H9 (cell line): Measurements from ENCODE around the gene TEAD1. TPM values are rescaled to one million over a fixed set of nuclear protein-coding genes. Genes with fewer than 3 reads are reported as not detected.

Experiments
- DNase-seq: peaks from one replicate; pipeline ENCODE4 v3.0.0-alpha.2; 2017
- H2AFZ ChIP-seq: one replicate; pipeline ENCODE4 v1.6.1; 2013; ENCODE audit warnings: mild to moderate bottlenecking, low read length, control low read depth, moderate library complexity
- H2AK5ac ChIP-seq: 2 replicates; pipeline ENCODE4 v1.6.1; 2013; ENCODE audit warnings: low read length, control low read depth, mixed read lengths; ENCODE audit not compliant: insufficient read length
- H2BK120ac ChIP-seq: one replicate; pipeline ENCODE4 v1.6.1; 2013; ENCODE audit warnings: low read depth, mild to moderate bottlenecking, low read length, control low read depth, inconsistent platforms; ENCODE audit not compliant: poor library complexity, severe bottlenecking
- H2BK12ac ChIP-seq: 2 replicates; pipeline ENCODE4 v1.6.1; 2013; ENCODE audit warnings: low read length, control low read depth, mixed read lengths, low read depth; ENCODE audit not compliant: insufficient read length
- H2BK15ac ChIP-seq: 2 replicates; pipeline ENCODE4 v1.6.1; 2013; ENCODE audit warnings: low read depth, low read length, control low read depth
- H2BK20ac ChIP-seq: one replicate; pipeline ENCODE4 v1.6.1; 2013; ENCODE audit warnings: low read depth, mild to moderate bottlenecking, low read length, control low read depth, inconsistent platforms; ENCODE audit not compliant: poor library complexity, severe bottlenecking
- H2BK5ac ChIP-seq: 2 replicates; pipeline ENCODE4 v1.6.1; 2013; ENCODE audit warnings: low read length, control low read depth, mixed read lengths; ENCODE audit not compliant: insufficient read length
- H3K14ac ChIP-seq: 2 replicates; pipeline ENCODE4 v1.6.1; 2013; ENCODE audit warnings: low read length, control low read depth; ENCODE audit not compliant: insufficient read depth
- H3K18ac ChIP-seq: 2 replicates; pipeline ENCODE4 v1.6.1; 2013; ENCODE audit warnings: low read depth, mild to moderate bottlenecking, mixed read lengths, low read length, control low read depth; ENCODE audit not compliant: insufficient read length
- H3K23ac ChIP-seq: 2 replicates; pipeline ENCODE4 v1.6.1; 2013; ENCODE audit warnings: low read length, control low read depth, mixed read lengths, low read depth; ENCODE audit not compliant: insufficient read length
- H3K23me2 ChIP-seq: 2 replicates; pipeline ENCODE4 v1.6.1; 2013; ENCODE audit warnings: low read depth, mild to moderate bottlenecking, mixed read lengths, low read length, control low read depth; ENCODE audit not compliant: insufficient read length, poor library complexity, severe bottlenecking
- H3K27ac ChIP-seq: 2 replicates; pipeline ENCODE4 v1.5.1; 2013; ENCODE audit warnings: low read length, control low read depth, mixed read lengths, low read depth; ENCODE audit not compliant: insufficient read length
- H3K27me3 ChIP-seq: 2 replicates; pipeline ENCODE4 v1.6.1; 2013; ENCODE audit warnings: low read length, control low read depth, inconsistent platforms; ENCODE audit not compliant: insufficient read depth
- H3K4ac ChIP-seq: 2 replicates; pipeline ENCODE4 v1.6.1; 2013; ENCODE audit warnings: low read depth, mild to moderate bottlenecking, control low read depth, inconsistent platforms, low read length, moderate library complexity
- H3K4me1 ChIP-seq: 2 replicates; pipeline ENCODE4 v1.6.1; 2013; ENCODE audit warnings: low read length, control low read depth, inconsistent platforms; ENCODE audit not compliant: insufficient read depth
- H3K4me2 ChIP-seq: 2 replicates; pipeline ENCODE4 v1.6.1; 2013; ENCODE audit warnings: low read length, control low read depth, mixed read lengths; ENCODE audit not compliant: insufficient read length, insufficient read depth
- H3K56ac ChIP-seq: 2 replicates; pipeline ENCODE4 v1.6.1; 2013; ENCODE audit warnings: low read depth, mild to moderate bottlenecking, mixed read lengths, low read length, control low read depth; ENCODE audit not compliant: insufficient read length
- H3K79me1 ChIP-seq: 2 replicates; pipeline ENCODE4 v1.6.1; 2013; ENCODE audit warnings: low read depth, mild to moderate bottlenecking, moderate library complexity, low read length, control low read depth, inconsistent platforms; ENCODE audit not compliant: insufficient read depth, poor library complexity, severe bottlenecking
- H3K79me2 ChIP-seq: 2 replicates; pipeline ENCODE4 v1.6.1; 2013; ENCODE audit warnings: low read length, control low read depth, inconsistent platforms; ENCODE audit not compliant: insufficient read depth
- H3K9ac ChIP-seq: 2 replicates; pipeline ENCODE4 v1.6.1; 2013; ENCODE audit warnings: low read length, control low read depth, mixed read lengths; ENCODE audit not compliant: insufficient read length; ENCODE audit errors: extremely low read depth
- H3K9me3 ChIP-seq: one replicate; pipeline ENCODE4 v1.6.1; 2013; ENCODE audit warnings: low read depth, low read length, inconsistent platforms; ENCODE audit not compliant: control insufficient read depth
- H3T11ph ChIP-seq: one replicate; pipeline ENCODE4 v1.6.1; 2013; ENCODE audit warnings: mild to moderate bottlenecking, low read length, control low read depth, inconsistent platforms
- H4K20me1 ChIP-seq: one replicate; pipeline ENCODE4 v1.6.1; 2013; ENCODE audit not compliant: control insufficient read depth, insufficient read length, insufficient read depth
- H4K5ac ChIP-seq: 2 replicates; pipeline ENCODE4 v1.6.1; 2013; ENCODE audit warnings: low read depth, mild to moderate bottlenecking, mixed read lengths, low read length, control low read depth; ENCODE audit not compliant: insufficient read length
- H4K8ac ChIP-seq: replicated peaks from 2 replicates; pipeline ENCODE4 v1.6.1; 2013; ENCODE audit warnings: low read length, control low read depth, mixed read lengths, low read depth; ENCODE audit not compliant: insufficient read length
- H4K91ac ChIP-seq: 2 replicates; pipeline ENCODE4 v1.6.1; 2013; ENCODE audit warnings: low read depth, mild to moderate bottlenecking, moderate library complexity, mixed read lengths, low read length, control low read depth; ENCODE audit not compliant: insufficient read length
- H3K27ac Mint-ChIP-seq, 3 experiments: 2 replicates in 2 of 3; 3 replicates in 1 of 3; pipeline ENCODE4 v1.8.0; 2020 to 2021; ENCODE audit warnings: mixed read lengths in 3 of 3, mild to moderate bottlenecking in 1 of 3, moderate library complexity in 1 of 3
- H3K27me3 Mint-ChIP-seq: 2 replicates; pipeline ENCODE4 v1.8.0; 2021; ENCODE audit warnings: low read depth, mild to moderate bottlenecking, moderate library complexity, mixed read lengths
- H3K36me3 Mint-ChIP-seq, 3 experiments: 2 replicates in 2 of 3; 3 replicates in 1 of 3; pipeline ENCODE4 v1.8.0; 2020 to 2021; ENCODE audit warnings: low read depth in 3 of 3, mixed read lengths in 3 of 3; ENCODE audit not compliant: insufficient read depth in 1 of 3
- H3K4me1 Mint-ChIP-seq, 2 experiments: 2 replicates each; pipeline ENCODE4 v1.8.0; 2020; ENCODE audit warnings: mixed read lengths in 2 of 2
- H3K4me3 Mint-ChIP-seq, 2 experiments: 2 replicates in 1 of 2; 3 replicates in 1 of 2; pipeline ENCODE4 v1.8.0; 2020 to 2021; ENCODE audit warnings: mild to moderate bottlenecking in 2 of 2, mixed read lengths in 2 of 2, moderate library complexity in 1 of 2
- H3K9me3 Mint-ChIP-seq, 2 experiments: 2 replicates in 1 of 2; 3 replicates in 1 of 2; pipeline ENCODE4 v1.8.0; 2020; ENCODE audit warnings: mild to moderate bottlenecking in 2 of 2, mixed read lengths in 2 of 2, moderate library complexity in 1 of 2
- CTCF ChIP-seq: fragments of 200-600 bp; sonication (generic); conservative IDR thresholded peaks from 3 replicates; pipeline ENCODE4 v1.8.0; 2021; ENCODE audit warnings: antibody characterized with exemption, mild to moderate bottlenecking
- WGBS: extraction: QIAGEN DNeasy Blood & Tissue Kit; methylation state at CpG from one replicate; pipeline ENCODE4 v1.1.7; 2013; ENCODE audit warnings: missing lambda C conversion rate, low lambda C conversion rate, mixed read lengths; ENCODE audit not compliant: insufficient read length; ENCODE audit errors: extremely low coverage; 5-methylcytosine and 5-hydroxymethylcytosine counted together
- total RNA-seq: library from RNA; stranded (reverse); gene quantifications from 2 replicates; pipeline ENCODE4 v1.2.1, GENCODE V29; 2021

TEAD1 gene
- total RNA-seq, 1 experiment from 2014 or later, result 75.1 TPM

- Histone ChIP-seq H3K27me3 (no peaks in the 10 kb centered on the region), H3T11ph (no peak overlapping the region), H3K23ac (no peak overlapping the region), H3K4ac (no peak overlapping the region), H4K91ac (no peak overlapping the region), H4K8ac (no peak overlapping the region), H2BK12ac (no peak overlapping the region), H2BK120ac (no peak overlapping the region), H3K79me1 (peaks cover 7% of the 10 kb centered on the region), H2BK15ac (no peak overlapping the region), H4K20me1 (peaks cover 2% of the 10 kb centered on the region), H2BK5ac (no peak overlapping the region), H3K56ac (no peak overlapping the region), H2AK5ac (no peak overlapping the region), H3K27ac (no peak overlapping the region), H3K9me3 (no peaks in the 10 kb centered on the region), H3K4me2 (no peak overlapping the region), H3K18ac (no peak overlapping the region), H3K9ac (no peak overlapping the region), H2BK20ac (no peak overlapping the region), H3K4me1 (peaks cover 5% of the 10 kb centered on the region), H4K5ac (no peak overlapping the region), H3K23me2 (no peaks in the 10 kb centered on the region), H3K79me2 (peaks cover 7% of the 10 kb centered on the region; the same call in 1 of the 2 replicates), H3K14ac (no peak overlapping the region), H2AFZ (no peak overlapping the region)
- Mint-ChIP-seq H3K36me3 (peaks cover 12 to 30% (median 15%) of the 10 kb centered on the region in 3 experiments; a peak in 6 of 7 replicates), H3K9me3 (no peaks in the 10 kb centered on the region), H3K4me1 (peaks cover 27 to 35% of the 10 kb centered on the region in 2 experiments), H3K27me3 (no peaks in the 10 kb centered on the region), H3K27ac (peak overlapping the region in 1 of 3 experiments; percentile 43; a peak in 1 of 7 replicates), H3K4me3 (no peak overlapping the region)
- TF ChIP-seq CTCF, result no peak
- DNase-seq, result no peak
- WGBS, result no CpG with 5 or more reads among the region's 8 CpGs
These were observed 90.1 kb downstream of the TEAD1 start for GRCh38 chr11:12764187-12764914.
